Upper lobe of right lung (tissue), 1 donor: Measurements from ENCODE around the gene SIGMAR1. TPM values are rescaled to one million over a fixed set of nuclear protein-coding genes. Genes with fewer than 3 reads are reported as not detected.
"Not testable (repeated sequence)": the region's sequence is repeated elsewhere in the genome, so short reads cannot be mapped to it uniquely, and the experiment has no call there.

Source experiments
- ATAC-seq: fragments of 200-7000 bp; cut with Tn5 transposase; one replicate; pipeline ENCODE4 v1.9.1; 2020; ENCODE audit warnings: mild to moderate bottlenecking, moderate library complexity
- DNase-seq: peaks from one replicate; pipeline ENCODE4 v3.0.0-alpha.2; 2020
- H3K27ac ChIP-seq: fragments of 200-600 bp; one replicate; pipeline ENCODE4 v1.8.0; 2022
- H3K27me3 ChIP-seq: fragments of 200-600 bp; one replicate; pipeline ENCODE4 v1.8.0; 2022; ENCODE audit warnings: mild to moderate bottlenecking
- H3K36me3 ChIP-seq: fragments of 200-600 bp; one replicate; pipeline ENCODE4 v1.8.0; 2022
- H3K4me1 ChIP-seq: fragments of 200-600 bp; one replicate; pipeline ENCODE4 v1.8.0; 2022
- H3K4me3 ChIP-seq: fragments of 200-600 bp; one replicate; pipeline ENCODE4 v1.8.0; 2022; ENCODE audit warnings: mild to moderate bottlenecking
- H3K9me3 ChIP-seq: fragments of 200-600 bp; one replicate; pipeline ENCODE4 v1.8.0; 2022
- intact Hi-C: fragments of 100-400 bp; cut with DNase I; formaldehyde crosslinking; loops from one replicate; pipeline ENCODE4 v1.11.0; 2022
- total RNA-seq: library from RNA; stranded (reverse); fragmentation: NEBNext Ultra II Directional; extraction: Animal tissue kit (Norgen Biotek cat#: 25700); gene quantifications from one replicate; pipeline ENCODE4 v1.2.1, GENCODE V29; 2021
- TF ChIP-seq, protein P1 (sequence below): fragments of 200-600 bp; IDR thresholded peaks from one replicate; pipeline ENCODE4 v1.8.0; 2022; ENCODE audit warnings: antibody characterized with exemption
- donor health status: DM: no; HTN: yes; CAD: no; lungs with severe emphysema.

The SIGMAR1 gene
- total RNA-seq, 1 donor from 2014 or later: 40.5 TPM

GRCh38 chr9:34644766-34645314, 7.3 kb upstream of the SIGMAR1 start:
- ATAC-seq (no peak), DNase-seq (no peak)
- Histone ChIP-seq H3K4me1 (peaks cover 22% of the 10 kb centered on the region), H3K4me3 (no peak overlapping the region), H3K27me3 (no peaks in the 10 kb centered on the region), H3K9me3 (no peaks in the 10 kb centered on the region), H3K27ac (no peak overlapping the region), H3K36me3 (peaks cover 16% of the 10 kb centered on the region)
- TF ChIP-seq, protein P1, sequence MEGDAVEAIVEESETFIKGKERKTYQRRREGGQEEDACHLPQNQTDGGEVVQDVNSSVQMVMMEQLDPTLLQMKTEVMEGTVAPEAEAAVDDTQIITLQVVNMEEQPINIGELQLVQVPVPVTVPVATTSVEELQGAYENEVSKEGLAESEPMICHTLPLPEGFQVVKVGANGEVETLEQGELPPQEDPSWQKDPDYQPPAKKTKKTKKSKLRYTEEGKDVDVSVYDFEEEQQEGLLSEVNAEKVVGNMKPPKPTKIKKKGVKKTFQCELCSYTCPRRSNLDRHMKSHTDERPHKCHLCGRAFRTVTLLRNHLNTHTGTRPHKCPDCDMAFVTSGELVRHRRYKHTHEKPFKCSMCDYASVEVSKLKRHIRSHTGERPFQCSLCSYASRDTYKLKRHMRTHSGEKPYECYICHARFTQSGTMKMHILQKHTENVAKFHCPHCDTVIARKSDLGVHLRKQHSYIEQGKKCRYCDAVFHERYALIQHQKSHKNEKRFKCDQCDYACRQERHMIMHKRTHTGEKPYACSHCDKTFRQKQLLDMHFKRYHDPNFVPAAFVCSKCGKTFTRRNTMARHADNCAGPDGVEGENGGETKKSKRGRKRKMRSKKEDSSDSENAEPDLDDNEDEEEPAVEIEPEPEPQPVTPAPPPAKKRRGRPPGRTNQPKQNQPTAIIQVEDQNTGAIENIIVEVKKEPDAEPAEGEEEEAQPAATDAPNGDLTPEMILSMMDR: no peak
- intact Hi-C loops: no loop called here

- intact Hi-C loops: no loop called here
- Histone ChIP-seq H3K4me3 (no peak overlapping the region), H3K27ac (no peak overlapping the region), H3K27me3 (no peaks in the 10 kb centered on the region), H3K36me3 (no peaks in the 10 kb centered on the region), H3K9me3 (no peaks in the 10 kb centered on the region), H3K4me1 (peaks cover 20% of the 10 kb centered on the region)
- ATAC-seq (no peak), DNase-seq (no peak)
- TF ChIP-seq, protein P1: no peak
These were observed 5.1 kb upstream of the SIGMAR1 start for GRCh38 chr9:34642679-34643078.

DNA sequence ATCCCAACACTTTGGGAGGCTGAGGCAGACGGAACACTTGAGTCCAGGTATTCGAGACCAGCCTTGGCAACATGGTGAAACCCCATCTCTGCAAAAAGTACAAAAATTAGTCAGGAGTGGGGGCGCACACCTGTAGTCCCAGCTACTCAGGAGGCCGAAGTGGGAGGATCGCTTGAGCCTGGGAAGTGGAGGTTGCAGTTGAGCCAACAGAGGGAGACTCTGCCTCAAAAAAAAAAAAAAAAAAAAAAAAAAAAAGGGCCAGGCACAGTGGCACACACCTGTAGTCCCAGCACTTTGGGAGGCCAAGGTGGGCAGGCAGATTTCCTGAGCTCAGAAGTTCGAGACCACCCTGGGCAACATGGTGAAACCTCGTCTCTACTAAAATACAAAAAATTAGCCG, 1.7 kb upstream of the SIGMAR1 start:
- Histone ChIP-seq H3K36me3 (peaks cover 10% of the 10 kb centered on the region), H3K4me1 (peaks cover 17% of the 10 kb centered on the region)
- ATAC-seq, H3K9me3 ChIP-seq, DNase-seq, H3K27me3 ChIP-seq, intact Hi-C loops, H3K4me3 ChIP-seq, H3K27ac ChIP-seq: not testable (repeated sequence)

DNA sequence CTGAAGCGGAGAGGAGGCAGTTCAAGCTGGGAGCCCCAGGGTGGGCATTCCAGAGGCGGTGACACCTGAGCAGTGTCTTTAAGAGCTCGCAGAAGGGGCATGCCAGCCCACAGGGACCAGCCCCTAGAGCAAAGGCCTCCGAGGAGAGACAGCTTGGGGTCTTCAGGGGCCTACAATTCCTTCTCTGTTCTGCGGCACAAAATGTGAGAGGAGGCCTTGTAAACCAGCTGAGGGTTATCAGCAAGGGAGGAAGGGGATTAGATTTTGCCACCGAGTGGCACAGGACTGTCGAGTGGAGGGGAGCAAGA, 505 bp upstream of the SIGMAR1 start:
- no peak for ATAC-seq
- peaks cover 10% of the 10 kb centered on the region for H3K36me3 ChIP-seq
- intact Hi-C loops: no loop called here
- TF ChIP-seq, protein P1: no peak
- H3K9me3 ChIP-seq: no peaks in the 10 kb centered on the region
- H3K4me3 ChIP-seq: peak overlapping the region; percentile 87
- no peak for DNase-seq
- H3K27ac ChIP-seq: peak overlapping the region; percentile 89
- no peaks in the 10 kb centered on the region for H3K27me3 ChIP-seq
- H3K4me1 ChIP-seq: peaks cover 17% of the 10 kb centered on the region

- no peak for DNase-seq
- peak overlapping the region; percentile 87 for H3K4me3 ChIP-seq
- no peaks in the 10 kb centered on the region for H3K9me3 ChIP-seq
- no peaks in the 10 kb centered on the region for H3K27me3 ChIP-seq
- TF ChIP-seq, protein P1: no peak
- no peak for ATAC-seq
- peaks cover 17% of the 10 kb centered on the region for H3K4me1 ChIP-seq
- H3K27ac ChIP-seq: peak overlapping the region; percentile 89
- intact Hi-C loops: no loop called here
- H3K36me3 ChIP-seq: peaks cover 10% of the 10 kb centered on the region
These were observed 714 bp downstream of the SIGMAR1 start for GRCh38 chr9:34636791-34637355.

DNA sequence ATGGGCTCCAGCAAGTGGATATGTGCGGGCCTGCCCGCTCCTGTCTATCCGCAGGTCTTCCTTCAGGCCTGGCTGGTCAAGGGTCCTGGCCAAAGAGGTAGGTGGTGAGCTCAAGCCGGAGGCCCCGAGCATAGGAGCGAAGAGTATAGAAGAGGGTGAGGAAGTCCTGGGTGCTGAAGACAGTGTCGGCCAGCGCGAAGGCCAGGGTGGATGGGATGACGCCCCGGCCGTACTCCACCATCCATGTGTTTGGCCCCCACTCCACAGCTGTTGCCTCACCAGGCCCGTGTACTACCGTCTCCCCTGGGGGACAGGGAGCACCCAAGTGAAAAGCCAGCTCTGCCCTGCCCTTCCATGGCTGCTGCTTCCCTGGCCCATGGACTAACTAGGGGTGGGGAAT, 2.0 kb downstream of the SIGMAR1 start:
- TF ChIP-seq, protein P1: no peak
- intact Hi-C loops: no loop called here
- DNase-seq (no peak), ATAC-seq (no peak)
- no peak overlapping the region for H3K27ac ChIP-seq
- no peaks in the 10 kb centered on the region for H3K27me3 ChIP-seq
- H3K9me3 ChIP-seq: no peaks in the 10 kb centered on the region
- peaks cover 10% of the 10 kb centered on the region for H3K36me3 ChIP-seq
- H3K4me1 ChIP-seq: peaks cover 17% of the 10 kb centered on the region
- H3K4me3 ChIP-seq: no peak overlapping the region
